MM.1S (cell line): Measurements from ENCODE around the gene TMEM150B.
A peak's percentile ranks its signal among the peaks of the same experiment; 100 is the strongest.

Source experiments
- DNase-seq: peaks from one replicate; pipeline ENCODE4 v3.0.0-alpha.2; 2015
- H2AFZ ChIP-seq: fragments of 300-600 bp; sonication (generic); 2 replicates; pipeline ENCODE4 v1.6.0; 2016; ENCODE audit warnings: antibody characterized with exemption, low read length
- H3F3A ChIP-seq: fragments of 300-600 bp; sonication (generic); 2 replicates; pipeline ENCODE4 v1.6.1; 2016; ENCODE audit warnings: mild to moderate bottlenecking, antibody characterized with exemption, low read length, moderate library complexity, mixed read lengths; ENCODE audit not compliant: insufficient read depth
- H3K27ac ChIP-seq: fragments of 300-600 bp; sonication (generic); 2 replicates; pipeline ENCODE4 v1.5.1; 2016; ENCODE audit warnings: mild to moderate bottlenecking, low read length
- H3K27me3 ChIP-seq: fragments of 300-600 bp; sonication (generic); replicated peaks from 2 replicates; pipeline ENCODE4 v1.6.0; 2016; ENCODE audit warnings: low read length; ENCODE audit not compliant: insufficient read depth
- H3K36me3 ChIP-seq: fragments of 300-600 bp; sonication (generic); replicated peaks from 2 replicates; pipeline ENCODE4 v1.6.1; 2016; ENCODE audit warnings: mild to moderate bottlenecking, low read length, mixed read lengths; ENCODE audit not compliant: insufficient read depth
- H3K4me1 ChIP-seq: fragments of 300-600 bp; sonication (generic); 2 replicates; pipeline ENCODE4 v1.6.1; 2016; ENCODE audit warnings: low read length, mixed read lengths
- H3K4me2 ChIP-seq: fragments of 300-600 bp; sonication (generic); 2 replicates; pipeline ENCODE4 v1.6.0; 2016; ENCODE audit warnings: low read depth, low read length
- H3K4me3 ChIP-seq: fragments of 300-600 bp; sonication (generic); 2 replicates; pipeline ENCODE4 v1.5.1; 2016; ENCODE audit warnings: low read length, mixed read lengths
- H3K79me2 ChIP-seq: fragments of 300-600 bp; sonication (generic); 2 replicates; pipeline ENCODE4 v1.6.1; 2016; ENCODE audit warnings: mixed run types, low read length, mixed read lengths
- H3K9ac ChIP-seq: fragments of 300-600 bp; sonication (generic); 2 replicates; pipeline ENCODE4 v1.6.1; 2016; ENCODE audit warnings: low read length, mixed read lengths
- H3K9me2 ChIP-seq: fragments of 300-600 bp; sonication (generic); replicated peaks from 2 replicates; pipeline ENCODE4 v1.6.1; 2016; ENCODE audit warnings: mild to moderate bottlenecking, low read length, mixed read lengths; ENCODE audit not compliant: insufficient read depth
- H3K9me3 ChIP-seq: fragments of 300-600 bp; sonication (generic); replicated peaks from 2 replicates; pipeline ENCODE4 v1.6.1; 2016; ENCODE audit warnings: mild to moderate bottlenecking, low read length, mixed read lengths; ENCODE audit not compliant: insufficient read depth
- H4K20me1 ChIP-seq: fragments of 300-600 bp; sonication (generic); 2 replicates; pipeline ENCODE4 v1.6.1; 2016; ENCODE audit warnings: mild to moderate bottlenecking, low read length, moderate library complexity, mixed read lengths; ENCODE audit not compliant: insufficient read depth
- EZH2 ChIP-seq: fragments of 300-600 bp; sonication (generic); optimal IDR thresholded peaks from 2 replicates; pipeline ENCODE3; 2017; ENCODE audit warnings: low read depth, mild to moderate bottlenecking, antibody characterized with exemption, low read length, mixed read lengths
- EZH2phosphoT487 ChIP-seq: fragments of 300-600 bp; sonication (generic); IDR thresholded peaks from 2 replicates; pipeline ENCODE4 v1.6.1; 2018; ENCODE audit warnings: antibody characterized with exemption, low read length
- TF ChIP-seq, protein P1 (sequence below): fragments of 300-600 bp; sonication (generic); IDR thresholded peaks from 2 replicates; pipeline ENCODE4 v1.5.1; 2016; ENCODE audit warnings: antibody characterized with exemption, low read length, mixed read lengths

The TMEM150B gene

DNA sequence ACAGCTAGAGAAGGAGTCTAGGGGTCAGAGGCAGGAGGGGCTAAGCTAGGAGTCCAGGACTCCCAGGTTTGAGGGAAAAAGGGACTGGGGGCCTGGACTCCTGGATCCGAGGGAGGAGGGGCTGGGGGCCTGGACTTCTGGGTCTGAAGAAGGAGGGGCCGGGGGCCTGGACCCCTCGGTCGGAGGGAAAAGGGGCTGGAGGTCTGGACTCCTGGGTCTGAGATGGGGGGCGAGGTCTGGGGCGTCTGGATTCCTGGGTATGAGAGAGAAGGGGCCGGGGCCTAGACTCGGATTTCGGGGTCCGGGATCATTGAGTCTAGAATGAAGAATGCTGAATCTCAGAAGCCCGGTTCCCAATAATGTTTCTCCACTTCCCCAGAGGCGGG lies 22.8 kb downstream of the TMEM150B start:
- H3K79me2 ChIP-seq = 0 out of 2 replicates have a peak, but pooled peaks cover 4% of the 10 kb centered on the region
- no peak overlapping the region for H3K27ac ChIP-seq
- H2AFZ ChIP-seq = peak overlapping the region; percentile 76
- no peaks in the 10 kb centered on the region for H3K36me3 ChIP-seq
- peak overlapping the region; percentile 62 for H3K4me3 ChIP-seq
- H3K4me1 ChIP-seq = peaks cover 7% of the 10 kb centered on the region
- peak overlapping the region; percentile 57 for H3K9ac ChIP-seq
- DNase-seq = no peak
- H3K9me3 ChIP-seq = no peaks in the 10 kb centered on the region
- H3K27me3 ChIP-seq = no peaks in the 10 kb centered on the region
- peak overlapping the region; percentile 80 for H3K4me2 ChIP-seq
- H3K9me2 ChIP-seq = no peaks in the 10 kb centered on the region
- H3F3A ChIP-seq = peaks cover 6% of the 10 kb centered on the region; the same call in 1 of the 2 replicates
- H4K20me1 ChIP-seq = no peaks in the 10 kb centered on the region
- no peak for TF ChIP-seq EZH2phosphoT487
- no peak for TF ChIP-seq EZH2

DNA sequence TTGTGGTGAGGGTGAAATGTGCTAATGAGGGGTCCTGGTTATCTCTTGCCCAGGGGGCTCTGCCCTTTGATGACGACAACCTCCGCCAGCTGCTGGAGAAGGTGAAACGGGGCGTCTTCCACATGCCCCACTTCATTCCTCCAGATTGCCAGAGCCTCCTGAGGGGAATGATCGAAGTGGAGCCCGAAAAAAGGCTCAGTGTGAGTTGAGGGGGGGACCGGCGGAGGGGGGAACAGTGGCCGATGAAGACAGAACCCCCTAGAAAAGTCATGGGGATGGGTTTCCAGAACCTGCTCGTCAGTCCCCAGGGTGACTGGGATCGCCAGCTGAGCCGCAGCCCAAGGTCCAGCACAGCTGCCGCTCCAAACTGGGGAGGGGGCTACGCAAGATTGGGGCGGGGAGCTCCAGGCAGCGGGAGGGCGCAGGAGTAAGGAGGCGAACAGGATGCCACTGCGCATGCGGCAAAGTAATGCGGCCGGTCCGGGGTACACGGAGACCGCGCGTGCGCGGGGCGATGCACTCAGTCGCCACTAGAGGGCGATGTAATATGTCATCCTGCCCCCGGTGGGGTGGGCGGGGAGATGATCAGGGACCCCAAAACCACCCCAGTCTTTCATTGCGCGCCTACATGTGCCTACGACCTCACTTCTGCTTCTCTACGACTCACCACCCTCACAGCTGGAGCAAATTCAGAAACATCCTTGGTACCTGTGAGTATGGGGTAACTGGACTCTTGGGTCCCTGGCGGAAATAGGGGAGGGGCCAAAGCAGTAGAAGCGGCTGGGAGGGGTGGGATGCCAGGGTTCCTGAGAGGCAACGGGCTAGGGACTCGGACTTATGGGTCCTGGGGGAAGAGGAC lies 23.5 kb downstream of the TMEM150B start:
- peaks cover 3% of the 10 kb centered on the region; the same call in 1 of the 2 replicates for H3F3A ChIP-seq
- H3K9me2 ChIP-seq = no peaks in the 10 kb centered on the region
- no peaks in the 10 kb centered on the region for H4K20me1 ChIP-seq
- H3K27me3 ChIP-seq = no peaks in the 10 kb centered on the region
- H3K36me3 ChIP-seq = no peaks in the 10 kb centered on the region
- TF ChIP-seq EZH2phosphoT487 = no peak
- TF ChIP-seq, protein P1, sequence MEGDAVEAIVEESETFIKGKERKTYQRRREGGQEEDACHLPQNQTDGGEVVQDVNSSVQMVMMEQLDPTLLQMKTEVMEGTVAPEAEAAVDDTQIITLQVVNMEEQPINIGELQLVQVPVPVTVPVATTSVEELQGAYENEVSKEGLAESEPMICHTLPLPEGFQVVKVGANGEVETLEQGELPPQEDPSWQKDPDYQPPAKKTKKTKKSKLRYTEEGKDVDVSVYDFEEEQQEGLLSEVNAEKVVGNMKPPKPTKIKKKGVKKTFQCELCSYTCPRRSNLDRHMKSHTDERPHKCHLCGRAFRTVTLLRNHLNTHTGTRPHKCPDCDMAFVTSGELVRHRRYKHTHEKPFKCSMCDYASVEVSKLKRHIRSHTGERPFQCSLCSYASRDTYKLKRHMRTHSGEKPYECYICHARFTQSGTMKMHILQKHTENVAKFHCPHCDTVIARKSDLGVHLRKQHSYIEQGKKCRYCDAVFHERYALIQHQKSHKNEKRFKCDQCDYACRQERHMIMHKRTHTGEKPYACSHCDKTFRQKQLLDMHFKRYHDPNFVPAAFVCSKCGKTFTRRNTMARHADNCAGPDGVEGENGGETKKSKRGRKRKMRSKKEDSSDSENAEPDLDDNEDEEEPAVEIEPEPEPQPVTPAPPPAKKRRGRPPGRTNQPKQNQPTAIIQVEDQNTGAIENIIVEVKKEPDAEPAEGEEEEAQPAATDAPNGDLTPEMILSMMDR = peak; percentile 93
- peak overlapping the region; percentile 76 for H2AFZ ChIP-seq
- 0 out of 2 replicates have a peak, but pooled peaks cover 4% of the 10 kb centered on the region for H3K79me2 ChIP-seq
- no peaks in the 10 kb centered on the region for H3K9me3 ChIP-seq
- H3K9ac ChIP-seq = peak overlapping the region; percentile 57
- H3K27ac ChIP-seq = no peak overlapping the region
- peak; percentile 90 for DNase-seq
- H3K4me1 ChIP-seq = peaks cover 1% of the 10 kb centered on the region
- H3K4me2 ChIP-seq = peak overlapping the region; percentile 80
- peak overlapping the region; percentile 62 for H3K4me3 ChIP-seq

DNA sequence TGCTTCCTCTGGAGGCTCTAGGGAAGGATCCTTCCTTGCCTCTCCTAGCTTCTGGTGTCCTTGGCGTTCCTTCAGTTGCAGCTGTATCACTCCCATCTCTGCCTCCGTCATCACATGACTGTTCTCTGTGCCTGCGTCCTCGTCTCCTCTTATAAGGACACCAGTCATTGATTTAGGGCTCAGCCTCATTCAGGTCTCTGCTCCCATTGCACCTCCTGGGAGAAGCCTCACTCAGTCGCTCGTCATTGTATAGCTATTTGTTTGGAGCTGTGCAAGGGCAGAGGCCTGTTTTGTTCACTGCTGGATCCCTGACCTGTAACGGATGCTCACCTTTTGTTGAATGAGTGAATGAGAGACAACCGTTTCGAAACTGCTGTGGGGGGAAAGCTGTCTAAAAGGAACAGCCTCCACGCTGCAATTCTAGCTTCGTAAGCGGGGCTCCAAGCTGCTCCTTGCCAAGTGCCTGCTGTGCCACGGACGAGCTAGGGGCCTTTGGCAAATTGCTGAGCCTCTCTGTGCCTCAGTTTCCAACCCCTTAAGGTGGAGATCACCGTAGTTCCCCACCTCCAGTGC lies 24.2 kb downstream of the TMEM150B start:
- Histone ChIP-seq H3K9me3 (no peaks in the 10 kb centered on the region), H3K79me2 (0 out of 2 replicates have a peak, but pooled peaks cover 4% of the 10 kb centered on the region), H3K9ac (no peak overlapping the region), H3K4me1 (no peaks in the 10 kb centered on the region), H3K27me3 (no peaks in the 10 kb centered on the region), H3K4me2 (peak overlapping the region; percentile 80), H3K27ac (no peak overlapping the region), H4K20me1 (no peaks in the 10 kb centered on the region), H3K36me3 (no peaks in the 10 kb centered on the region), H3F3A (no peaks in the 10 kb centered on the region), H3K4me3 (no peak overlapping the region), H3K9me2 (no peaks in the 10 kb centered on the region), H2AFZ (peak overlapping the region; percentile 76)
- TF ChIP-seq, protein P1 = no peak
- TF ChIP-seq EZH2 (no peak), EZH2phosphoT487 (no peak)
- no peak for DNase-seq

DNA sequence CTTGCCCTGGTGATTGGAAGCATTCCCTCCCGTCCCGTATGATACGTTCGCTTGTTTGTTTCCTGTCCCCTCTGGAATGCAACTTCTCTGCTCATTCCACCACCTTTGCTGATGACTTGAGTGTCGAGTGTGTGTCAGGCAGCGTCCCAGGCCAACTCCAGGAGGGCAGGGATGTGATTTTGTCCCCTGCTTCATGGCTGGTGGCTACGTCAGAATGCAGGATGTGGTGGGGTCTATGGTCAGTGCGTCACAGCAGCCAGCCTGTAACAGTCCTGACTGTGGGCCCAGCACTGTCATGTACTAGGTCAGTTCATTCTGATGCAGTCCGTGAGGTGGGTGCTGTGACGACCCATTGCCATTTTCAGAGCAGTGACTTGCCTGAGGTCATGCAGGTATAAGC lies 25.1 kb downstream of the TMEM150B start:
- H3K9me2 ChIP-seq = no peaks in the 10 kb centered on the region
- no peak overlapping the region for H3K4me3 ChIP-seq
- H3K9ac ChIP-seq = no peak overlapping the region
- H3K9me3 ChIP-seq = no peaks in the 10 kb centered on the region
- no peaks in the 10 kb centered on the region for H3F3A ChIP-seq
- TF ChIP-seq, protein P1 = no peak
- TF ChIP-seq EZH2phosphoT487 (no peak), EZH2 (no peak)
- no peak overlapping the region for H3K27ac ChIP-seq
- DNase-seq = no peak
- H3K36me3 ChIP-seq = no peaks in the 10 kb centered on the region
- no peak overlapping the region for H3K4me2 ChIP-seq
- H3K4me1 ChIP-seq = no peaks in the 10 kb centered on the region
- H2AFZ ChIP-seq = no peak overlapping the region
- H4K20me1 ChIP-seq = no peaks in the 10 kb centered on the region
- 0 out of 2 replicates have a peak, but pooled peaks cover 4% of the 10 kb centered on the region for H3K79me2 ChIP-seq
- no peaks in the 10 kb centered on the region for H3K27me3 ChIP-seq
